SK-N-SH (cell line): ENCODE measurements around the gene AHCYL2. TPM values are rescaled to one million over a fixed set of nuclear protein-coding genes. Genes with fewer than 3 reads are reported as not detected.

ENCODE experiments used
- CTCF ChIA-PET: fragments of 300-600, 350-600 bp; formaldehyde crosslinking; extraction: SDS; loops from one replicate; lab custom pipeline; 2021; lab: Yijun Ruan, JAX
- POLR2A ChIA-PET: fragments of 350-600 bp; sonication (Branson Sonifier 250); formaldehyde crosslinking; extraction: SDS; loops from one replicate; lab custom pipeline; 2020; ENCODE audit warnings: antibody characterized with exemption, inconsistent platforms; lab: Yijun Ruan, JAX
- DNase-seq: peaks from one replicate; pipeline ENCODE4 v3.0.0; 2012
- H2AFZ ChIP-seq: fragments of 200-600 bp; sonication (generic); 2 replicates; pipeline ENCODE4 v1.8.1; 2016; ENCODE audit warnings: antibody characterized with exemption, mild to moderate bottlenecking, low read depth
- H3F3A ChIP-seq: fragments of 200-600 bp; sonication (generic); replicated peaks from 2 replicates; pipeline ENCODE3; 2016; ENCODE audit warnings: antibody characterized with exemption, mild to moderate bottlenecking; ENCODE audit not compliant: insufficient read depth
- H3K27ac ChIP-seq, 2 experiments: fragments of 200-500 bp in 1 of 2; fragments of 200-600 bp in 1 of 2; sonication (Bioruptor generic) in 1 of 2; sonication (generic), shearing (Covaris generic) in 1 of 2; 2 replicates each; pipeline versions ENCODE4 v1.5.1 to v1.6.1; 2014 to 2016; ENCODE audit warnings: low read depth in 2 of 2, inconsistent platforms in 1 of 2, low read length in 1 of 2, mild to moderate bottlenecking in 1 of 2, mixed read lengths in 1 of 2
- H3K27me3 ChIP-seq: fragments of 200-600 bp; sonication (generic), shearing (Covaris generic); 2 replicates; pipeline ENCODE4 v1.6.1; 2016; ENCODE audit warnings: mixed run types; ENCODE audit not compliant: insufficient read depth
- H3K36me3 ChIP-seq, 2 experiments: fragments of 200-500 bp in 1 of 2; fragments of 200-600 bp in 1 of 2; sonication (Bioruptor generic) in 1 of 2; sonication (generic) in 1 of 2; replicated peaks in 1 of 2; 2 replicates each; pipeline versions ENCODE3 to v1.5.1; 2014 to 2016; ENCODE audit warnings: low read length in 1 of 2, mild to moderate bottlenecking in 1 of 2; ENCODE audit not compliant: insufficient read depth in 2 of 2, control insufficient read depth in 1 of 2
- H3K4me1 ChIP-seq, 2 experiments: fragments of 200-500 bp in 1 of 2; fragments of 200-600 bp in 1 of 2; sonication (Bioruptor generic) in 1 of 2; sonication (generic), shearing (Covaris generic) in 1 of 2; 2 replicates each; pipeline versions ENCODE4 v1.5.1 to v1.6.1; 2014 to 2016; ENCODE audit warnings: low read depth in 1 of 2, low read length in 1 of 2, mixed run types in 1 of 2; ENCODE audit not compliant: insufficient read depth in 2 of 2, control insufficient read depth in 1 of 2
- H3K4me2 ChIP-seq: fragments of 200-600 bp; sonication (generic), shearing (Covaris generic); 2 replicates; pipeline ENCODE4 v1.6.1; 2017; ENCODE audit warnings: mixed run types
- H3K4me3 ChIP-seq, 2 experiments: fragments of 200-500 bp in 1 of 2; fragments of 200-600 bp in 1 of 2; sonication (Bioruptor generic) in 1 of 2; sonication (generic), shearing (Covaris generic) in 1 of 2; 2 replicates each; pipeline versions ENCODE4 v1.5.1 to v1.8.1; 2014 to 2016; ENCODE audit warnings: low read depth in 2 of 2, inconsistent platforms in 1 of 2, low read length in 1 of 2, mild to moderate bottlenecking in 1 of 2, mixed read lengths in 1 of 2, moderate library complexity in 1 of 2
- H3K79me2 ChIP-seq: fragments of 200-600 bp; sonication (generic); 2 replicates; pipeline ENCODE4 v1.8.1; 2017; ENCODE audit warnings: mild to moderate bottlenecking; ENCODE audit not compliant: insufficient read depth
- H3K9ac ChIP-seq: fragments of 200-600 bp; sonication (generic); 2 replicates; pipeline ENCODE4 v1.6.1; 2017; ENCODE audit warnings: mixed run types
- H3K9me2 ChIP-seq: fragments of 200-600 bp; sonication (generic); 2 replicates; pipeline ENCODE4 v1.6.1; 2017; ENCODE audit warnings: mixed run types
- H3K9me3 ChIP-seq: fragments of 200-600 bp; sonication (generic); 2 replicates; pipeline ENCODE4 v1.6.1; 2017; ENCODE audit warnings: mixed run types, mild to moderate bottlenecking, moderate library complexity
- H4K20me1 ChIP-seq: fragments of 200-600 bp; sonication (generic); 2 replicates; pipeline ENCODE4 v1.6.1; 2017; ENCODE audit warnings: mild to moderate bottlenecking, mixed run types; ENCODE audit not compliant: insufficient read depth
- ELF1 ChIP-seq: IDR thresholded peaks from 2 replicates; pipeline ENCODE4 v1.4.0; 2012
- EZH2phosphoT487 ChIP-seq: fragments of 200-600 bp; sonication (generic); IDR thresholded peaks from 2 replicates; pipeline ENCODE4 v1.6.1; 2017; ENCODE audit warnings: low read depth, mixed run types, mild to moderate bottlenecking, antibody characterized with exemption, moderate library complexity, borderline replicate concordance
- FOXM1 ChIP-seq: IDR thresholded peaks from 2 replicates; pipeline ENCODE4 v1.4.0; 2012; ENCODE audit warnings: low read depth, mild to moderate bottlenecking
- GABPA ChIP-seq: IDR thresholded peaks from 2 replicates; pipeline ENCODE4 v1.4.0; 2012; ENCODE audit warnings: low read depth, mild to moderate bottlenecking
- MAX ChIP-seq: IDR thresholded peaks from 2 replicates; pipeline ENCODE4 v1.4.0; 2012; ENCODE audit warnings: low read depth
- MEF2A ChIP-seq: IDR thresholded peaks from 2 replicates; pipeline ENCODE4 v1.4.0; 2012; ENCODE audit warnings: low read depth, borderline replicate concordance
- MXI1 ChIP-seq: IDR thresholded peaks from 2 replicates; pipeline ENCODE4 v1.6.1; 2012; ENCODE audit warnings: mild to moderate bottlenecking, low read depth, low read length, improper control_type of control experiment
- POLR2AphosphoS5 ChIP-seq: IDR thresholded peaks from 2 replicates; pipeline ENCODE4 v1.6.1; 2012; ENCODE audit warnings: low read depth, low read length
- SMC3 ChIP-seq: IDR thresholded peaks from 2 replicates; pipeline ENCODE4 v1.6.1; 2012; ENCODE audit warnings: low read depth, low read length, improper control_type of control experiment
- TEAD4 ChIP-seq: IDR thresholded peaks from 2 replicates; pipeline ENCODE4 v1.4.0; 2012; ENCODE audit warnings: mild to moderate bottlenecking, borderline replicate concordance; ENCODE audit not compliant: insufficient read depth
- WGBS: methylation state at CpG from one replicate; pipeline ENCODE4 v1.1.6; 2017; ENCODE audit warnings: low lambda C conversion rate; 5-methylcytosine and 5-hydroxymethylcytosine counted together
- polyA plus RNA-seq, 3 experiments: library from polyadenylated mRNA; depleted of rRNA; stranded (reverse); fragments of >200 nt; gene quantifications; 2 replicates each; pipeline ENCODE4 v1.2.3, GENCODE V29; 2012
- TF ChIP-seq, protein P1 (sequence below): IDR thresholded peaks from 2 replicates; pipeline ENCODE4 v1.6.1; 2012; ENCODE audit warnings: mild to moderate bottlenecking, low read depth, low read length, moderate library complexity
- TF ChIP-seq, protein P2 (sequence below): IDR thresholded peaks from 2 replicates; pipeline ENCODE4 v1.4.0; 2012; ENCODE audit warnings: low read depth, borderline replicate concordance

Gene AHCYL2
- polyA plus RNA-seq, 1 of the 3 experiments (the other 2 are of a cell fraction) = 20.4 TPM

GRCh38 chr7:129371487-129371886 lies 146.7 kb downstream of the AHCYL2 start:
- no peaks in the 10 kb centered on the region for H3K9me2 ChIP-seq
- 93% methylated on average over 3 of the region's 3 CpGs for WGBS
- H4K20me1 ChIP-seq = no peaks in the 10 kb centered on the region
- H3K9ac ChIP-seq = no peak overlapping the region
- POLR2A ChIA-PET = no interaction called here
- H3K27ac ChIP-seq = no peak overlapping the region
- no peaks in the 10 kb centered on the region for H3K9me3 ChIP-seq
- no peak for DNase-seq
- no peaks in the 10 kb centered on the region for H3K27me3 ChIP-seq
- no peaks in the 10 kb centered on the region for H3K79me2 ChIP-seq
- no peak overlapping the region for H3K4me2 ChIP-seq
- CTCF ChIA-PET = interaction anchor here (1.0 to 15.1 kb wide), 11 partner anchors 8 to 153 kb away, joined by 3 to 397 read pairs (median 20); partner anchors contain the start of gene STRIP2
- no peak overlapping the region for H3K4me3 ChIP-seq
- TF ChIP-seq MEF2A (no peak), MXI1 (no peak), FOXM1 (no peak), POLR2AphosphoS5 (no peak), SMC3 (no peak), MAX (no peak), GABPA (no peak), EZH2phosphoT487 (no peak), TEAD4 (no peak), ELF1 (no peak)
- TF ChIP-seq, protein P1, sequence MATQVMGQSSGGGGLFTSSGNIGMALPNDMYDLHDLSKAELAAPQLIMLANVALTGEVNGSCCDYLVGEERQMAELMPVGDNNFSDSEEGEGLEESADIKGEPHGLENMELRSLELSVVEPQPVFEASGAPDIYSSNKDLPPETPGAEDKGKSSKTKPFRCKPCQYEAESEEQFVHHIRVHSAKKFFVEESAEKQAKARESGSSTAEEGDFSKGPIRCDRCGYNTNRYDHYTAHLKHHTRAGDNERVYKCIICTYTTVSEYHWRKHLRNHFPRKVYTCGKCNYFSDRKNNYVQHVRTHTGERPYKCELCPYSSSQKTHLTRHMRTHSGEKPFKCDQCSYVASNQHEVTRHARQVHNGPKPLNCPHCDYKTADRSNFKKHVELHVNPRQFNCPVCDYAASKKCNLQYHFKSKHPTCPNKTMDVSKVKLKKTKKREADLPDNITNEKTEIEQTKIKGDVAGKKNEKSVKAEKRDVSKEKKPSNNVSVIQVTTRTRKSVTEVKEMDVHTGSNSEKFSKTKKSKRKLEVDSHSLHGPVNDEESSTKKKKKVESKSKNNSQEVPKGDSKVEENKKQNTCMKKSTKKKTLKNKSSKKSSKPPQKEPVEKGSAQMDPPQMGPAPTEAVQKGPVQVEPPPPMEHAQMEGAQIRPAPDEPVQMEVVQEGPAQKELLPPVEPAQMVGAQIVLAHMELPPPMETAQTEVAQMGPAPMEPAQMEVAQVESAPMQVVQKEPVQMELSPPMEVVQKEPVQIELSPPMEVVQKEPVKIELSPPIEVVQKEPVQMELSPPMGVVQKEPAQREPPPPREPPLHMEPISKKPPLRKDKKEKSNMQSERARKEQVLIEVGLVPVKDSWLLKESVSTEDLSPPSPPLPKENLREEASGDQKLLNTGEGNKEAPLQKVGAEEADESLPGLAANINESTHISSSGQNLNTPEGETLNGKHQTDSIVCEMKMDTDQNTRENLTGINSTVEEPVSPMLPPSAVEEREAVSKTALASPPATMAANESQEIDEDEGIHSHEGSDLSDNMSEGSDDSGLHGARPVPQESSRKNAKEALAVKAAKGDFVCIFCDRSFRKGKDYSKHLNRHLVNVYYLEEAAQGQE = no peak
- TF ChIP-seq, protein P2, sequence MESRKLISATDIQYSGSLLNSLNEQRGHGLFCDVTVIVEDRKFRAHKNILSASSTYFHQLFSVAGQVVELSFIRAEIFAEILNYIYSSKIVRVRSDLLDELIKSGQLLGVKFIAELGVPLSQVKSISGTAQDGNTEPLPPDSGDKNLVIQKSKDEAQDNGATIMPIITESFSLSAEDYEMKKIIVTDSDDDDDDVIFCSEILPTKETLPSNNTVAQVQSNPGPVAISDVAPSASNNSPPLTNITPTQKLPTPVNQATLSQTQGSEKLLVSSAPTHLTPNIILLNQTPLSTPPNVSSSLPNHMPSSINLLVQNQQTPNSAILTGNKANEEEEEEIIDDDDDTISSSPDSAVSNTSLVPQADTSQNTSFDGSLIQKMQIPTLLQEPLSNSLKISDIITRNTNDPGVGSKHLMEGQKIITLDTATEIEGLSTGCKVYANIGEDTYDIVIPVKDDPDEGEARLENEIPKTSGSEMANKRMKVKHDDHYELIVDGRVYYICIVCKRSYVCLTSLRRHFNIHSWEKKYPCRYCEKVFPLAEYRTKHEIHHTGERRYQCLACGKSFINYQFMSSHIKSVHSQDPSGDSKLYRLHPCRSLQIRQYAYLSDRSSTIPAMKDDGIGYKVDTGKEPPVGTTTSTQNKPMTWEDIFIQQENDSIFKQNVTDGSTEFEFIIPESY = no peak
- TF ChIP-seq, all 33 proteins: peak for 0
- Histone ChIP-seq H3K36me3 (no peaks in the 10 kb centered on the region), H3K4me1 (peaks cover 0 to 3% of the 10 kb centered on the region in 2 experiments; a peak in 1 of 4 replicates), H2AFZ (no peak overlapping the region), H3F3A (no peaks in the 10 kb centered on the region)
